HG03135 (cell line): ENCODE measurements around the gene MAP3K2.
A peak's percentile ranks its signal among the peaks of the same experiment; 100 is the strongest.
"Not testable (repeated sequence)": the region's sequence is repeated elsewhere in the genome, so short reads cannot be mapped to it uniquely, and the experiment has no call there.

Experiments
- ATAC-seq: cut with Tn5 transposase; IDR thresholded peaks from one replicate; pipeline ENCODE4 v1.9.1; 2021; ENCODE audit warnings: mild to moderate bottlenecking, moderate library complexity; ENCODE audit not compliant: unreplicated experiment

Gene MAP3K2

DNA sequence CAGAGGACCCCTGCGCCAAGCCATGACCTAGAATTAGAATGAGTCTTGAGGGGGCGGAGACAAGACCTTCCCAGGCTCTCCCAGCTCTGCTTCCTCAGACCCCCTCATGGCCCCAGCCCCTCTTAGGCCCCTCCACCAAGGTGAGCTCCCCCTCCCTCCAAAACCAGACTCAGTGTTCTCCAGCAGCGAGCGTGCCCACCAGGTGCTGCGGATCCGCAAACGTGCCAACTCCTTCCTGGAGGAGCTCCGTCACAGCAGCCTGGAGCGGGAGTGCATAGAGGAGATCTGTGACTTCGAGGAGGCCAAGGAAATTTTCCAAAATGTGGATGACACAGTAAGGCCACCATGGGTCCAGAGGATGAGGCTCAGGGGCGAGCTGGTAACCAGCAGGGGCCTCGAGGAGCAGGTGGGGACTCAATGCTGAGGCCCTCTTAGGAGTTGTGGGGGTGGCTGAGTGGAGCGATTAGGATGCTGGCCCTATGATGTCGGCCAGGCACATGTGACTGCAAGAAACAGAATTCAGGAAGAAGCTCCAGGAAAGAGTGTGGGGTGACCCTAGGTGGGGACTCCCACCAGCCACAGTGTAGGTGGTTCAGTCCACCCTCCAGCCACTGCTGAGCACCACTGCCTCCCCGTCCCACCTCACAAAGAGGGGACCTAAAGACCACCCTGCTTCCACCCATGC is 33.5 kb upstream of the MAP3K2 start:
- ATAC-seq, result no peak

GRCh38 chr2:127420039-127420864 is 32.5 kb upstream of the MAP3K2 start:
- no peak for ATAC-seq

- no peak for ATAC-seq
Observed at GRCh38 chr2:127419448-127420038, 31.8 kb upstream of the MAP3K2 start.

DNA sequence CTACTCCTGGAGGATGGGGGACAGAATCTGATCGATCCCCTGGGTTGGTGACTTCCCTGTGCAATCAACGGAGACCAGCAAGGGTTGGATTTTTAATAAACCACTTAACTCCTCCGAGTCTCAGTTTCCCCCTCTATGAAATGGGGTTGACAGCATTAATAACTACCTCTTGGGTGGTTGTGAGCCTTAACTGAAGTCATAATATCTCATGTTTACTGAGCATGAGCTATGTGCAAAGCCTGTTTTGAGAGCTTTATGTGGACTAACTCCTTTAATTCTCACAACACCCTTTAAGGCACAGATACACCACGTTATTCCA is 31.3 kb upstream of the MAP3K2 start:
- ATAC-seq, result no peak

DNA sequence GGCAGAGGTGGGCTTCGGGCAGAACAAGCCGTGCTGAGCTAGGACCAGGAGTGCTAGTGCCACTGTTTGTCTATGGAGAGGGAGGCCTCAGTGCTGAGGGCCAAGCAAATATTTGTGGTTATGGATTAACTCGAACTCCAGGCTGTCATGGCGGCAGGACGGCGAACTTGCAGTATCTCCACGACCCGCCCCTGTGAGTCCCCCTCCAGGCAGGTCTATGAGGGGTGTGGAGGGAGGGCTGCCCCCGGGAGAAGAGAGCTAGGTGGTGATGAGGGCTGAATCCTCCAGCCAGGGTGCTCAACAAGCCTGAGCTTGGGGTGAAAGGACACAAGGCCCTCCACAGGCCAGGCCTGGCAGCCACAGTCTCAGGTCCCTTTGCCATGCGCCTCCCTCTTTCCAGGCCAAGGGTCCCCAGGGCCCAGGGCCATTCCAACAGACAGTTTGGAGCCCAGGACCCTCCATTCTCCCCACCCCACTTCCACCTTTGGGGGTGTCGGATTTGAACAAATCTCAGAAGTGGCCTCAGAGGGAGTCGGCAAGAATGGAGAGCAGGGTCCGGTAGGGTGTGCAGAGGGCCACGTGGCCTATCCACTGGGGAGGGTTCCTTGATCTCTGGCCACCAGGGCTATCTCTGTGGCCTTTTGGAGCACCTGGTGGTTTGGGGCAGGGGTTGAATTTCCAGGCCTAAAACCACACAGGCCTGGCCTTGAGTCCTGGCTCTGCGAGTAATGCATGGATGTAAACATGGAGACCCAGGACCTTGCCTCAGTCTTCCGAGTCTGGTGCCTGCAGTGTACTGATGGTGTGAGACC is 30.7 kb upstream of the MAP3K2 start, which contains the start of gene PROC:
Gene PROC, plus strand, starts transcription at position 128 of the 812 bp plus-strand sequence. CDS start 1,516 bp downstream, outside the sequence.
- ATAC-seq, result no peak

- ATAC-seq, result no peak
Observed at GRCh38 chr2:127417406-127417805, 29.6 kb upstream of the MAP3K2 start.

GRCh38 chr2:127416506-127417001 is 28.8 kb upstream of the MAP3K2 start:
- no peak for ATAC-seq

DNA sequence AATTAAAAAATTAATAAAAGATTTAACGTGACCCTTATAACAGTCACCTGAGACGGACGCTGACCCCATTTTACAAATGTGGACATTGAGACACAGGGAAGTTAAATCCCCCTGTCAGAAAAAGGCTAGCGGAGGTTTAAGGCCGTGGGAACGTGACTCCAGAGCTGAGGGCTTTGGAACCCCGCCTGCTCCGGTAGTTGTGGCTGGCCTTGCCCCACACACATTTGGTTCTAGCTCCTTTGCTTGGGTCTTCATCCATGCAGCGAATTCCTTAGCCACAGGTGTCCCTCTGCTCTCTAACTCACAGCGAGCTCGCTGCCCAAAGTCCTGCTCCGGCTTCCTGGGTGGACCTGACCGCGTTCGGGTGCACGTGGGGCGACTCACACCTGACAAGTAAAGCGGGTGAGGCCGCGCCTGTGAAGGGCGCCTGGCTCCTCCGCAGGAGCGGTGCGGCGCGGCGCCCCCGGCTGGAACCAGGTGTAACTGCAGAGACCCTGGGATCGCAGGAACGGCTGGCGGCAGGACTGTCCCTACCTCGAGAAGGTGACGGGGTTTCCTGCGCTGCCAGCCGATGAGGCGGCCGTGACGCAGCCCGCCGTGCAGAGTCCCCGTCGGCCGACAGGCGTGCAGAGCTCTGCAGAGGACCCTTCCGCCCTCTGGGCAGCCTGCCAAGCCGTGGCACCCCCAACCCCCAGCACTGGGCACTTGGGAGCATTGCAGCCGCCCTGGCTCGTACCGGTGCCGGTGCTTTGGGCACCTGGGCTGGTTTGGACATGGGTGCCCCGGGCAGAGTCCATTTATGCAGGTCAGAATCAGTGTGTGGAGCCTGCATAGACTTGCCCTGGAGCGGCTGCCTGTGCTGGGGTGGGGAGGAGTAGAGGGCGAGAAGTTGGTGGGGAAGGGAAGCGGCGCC is 28.1 kb upstream of the MAP3K2 start:
- ATAC-seq, result peak; percentile 75

GRCh38 chr2:127414638-127415592 is 27.1 kb upstream of the MAP3K2 start:
- no peak for ATAC-seq

GRCh38 chr2:127413782-127414637 is 26.2 kb upstream of the MAP3K2 start:
- no peak for ATAC-seq

DNA sequence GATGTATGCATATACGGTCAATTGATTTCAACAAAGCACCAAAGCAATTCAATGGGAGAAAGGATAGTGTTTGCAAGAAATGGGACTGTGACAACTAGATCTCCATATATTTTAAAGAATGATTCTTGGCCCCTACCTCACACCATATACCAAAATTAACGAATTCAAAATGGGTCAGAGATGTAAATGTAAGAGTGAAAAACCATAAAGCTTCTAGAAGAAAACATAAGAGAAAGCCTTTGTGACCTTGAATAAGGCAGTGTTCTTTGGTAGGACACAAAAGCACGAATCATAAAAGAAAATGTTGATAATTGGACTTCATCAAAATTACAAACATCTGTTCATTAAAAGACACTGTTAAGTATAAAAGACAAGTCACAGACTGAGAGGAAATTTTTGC is 25.4 kb upstream of the MAP3K2 start:
- ATAC-seq, result no peak

GRCh38 chr2:127411653-127412369 is 24.0 kb upstream of the MAP3K2 start:
- no peak for ATAC-seq

- peak; percentile 56 for ATAC-seq
Observed at GRCh38 chr2:127410871-127411652, 23.3 kb upstream of the MAP3K2 start.

GRCh38 chr2:127409716-127410115 is 21.9 kb upstream of the MAP3K2 start:
- ATAC-seq, result not testable (repeated sequence)

- ATAC-seq, result no peak
Observed at GRCh38 chr2:127408807-127409099, 21.0 kb upstream of the MAP3K2 start.

DNA sequence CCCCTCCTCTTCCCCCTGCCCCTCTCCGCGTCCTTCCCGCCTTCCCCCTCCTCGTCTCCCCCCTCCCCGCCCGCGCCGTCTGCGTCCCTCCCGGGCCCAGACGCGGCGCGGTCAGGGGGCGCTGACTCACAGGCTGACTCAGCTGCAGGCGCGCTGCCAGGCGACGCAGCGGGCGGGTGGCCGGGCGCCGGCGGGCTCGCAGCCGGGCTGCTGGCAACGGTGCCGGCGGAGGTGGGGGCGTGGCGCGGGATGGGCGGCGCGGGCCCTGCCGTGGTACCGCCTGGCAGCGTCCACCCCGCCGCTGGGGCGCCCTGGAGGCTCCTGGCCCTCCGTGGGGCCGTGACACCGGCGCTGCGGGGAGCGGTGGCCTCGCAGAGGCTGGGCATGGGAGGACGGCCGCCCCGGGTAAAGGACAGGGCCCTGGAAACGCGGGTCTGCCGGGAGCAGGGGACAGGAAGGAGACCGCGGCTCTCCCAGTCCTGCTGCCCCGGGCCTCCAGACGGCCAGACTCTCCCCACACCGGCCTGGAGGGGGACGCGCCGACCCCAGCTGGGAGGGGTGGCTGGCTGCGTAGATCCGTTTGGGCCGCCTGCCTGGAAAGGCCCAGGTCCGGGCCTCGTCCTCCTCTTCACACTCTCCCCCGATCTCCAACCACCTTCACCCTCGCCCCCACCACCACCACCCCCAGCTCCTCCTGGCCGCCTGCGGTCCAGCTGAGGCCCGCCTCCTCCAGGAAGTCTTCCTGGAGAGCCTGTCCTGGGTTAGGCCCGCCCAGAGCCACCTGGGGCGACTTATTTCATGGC is 20.4 kb upstream of the MAP3K2 start:
- peak; percentile 51 for ATAC-seq
